HG02763 (cell line): ENCODE data around the gene MEF2B.

Experiments
- ATAC-seq: cut with Tn5 transposase; IDR thresholded peaks from one replicate; pipeline ENCODE4 v1.9.1; 2021; ENCODE audit warnings: mild to moderate bottlenecking, moderate library complexity; ENCODE audit not compliant: unreplicated experiment

The MEF2B gene

GRCh38 chr19:19170053-19170872 is at the start of gene MEF2B:
MEF2B (minus strand) TSS chr19:19170263; CDS start chr19:19150735, 19,528 bp downstream.
- peak; percentile 85 for ATAC-seq

- ATAC-seq, result no peak
These were observed 48.8 kb upstream of the MEF2B start for GRCh38 chr19:19218911-19219310.

- ATAC-seq, result no peak
These were observed 47.0 kb upstream of the MEF2B start for GRCh38 chr19:19217099-19217498.

GRCh38 chr19:19215792-19216191 is 45.7 kb upstream of the MEF2B start:
- no peak for ATAC-seq

- ATAC-seq, result no peak
These were observed 44.8 kb upstream of the MEF2B start for GRCh38 chr19:19214892-19215291.

- no peak for ATAC-seq
These were observed 44.1 kb upstream of the MEF2B start for GRCh38 chr19:19214159-19214490.

GRCh38 chr19:19213426-19214158 is 43.5 kb upstream of the MEF2B start:
- no peak for ATAC-seq

GRCh38 chr19:19212916-19213315 is 42.9 kb upstream of the MEF2B start:
- ATAC-seq, result no peak

GRCh38 chr19:19211499-19212420 is 41.7 kb upstream of the MEF2B start, which contains the start of gene NCAN:
NCAN (plus strand) TSS chr19:19211958; CDS start chr19:19216954, 4,996 bp downstream.
- no peak for ATAC-seq

- ATAC-seq, result no peak
These were observed 39.3 kb upstream of the MEF2B start for GRCh38 chr19:19209372-19209771.

GRCh38 chr19:19207637-19208572 is 37.8 kb upstream of the MEF2B start:
- ATAC-seq, result no peak

- no peak for ATAC-seq
These were observed 36.9 kb upstream of the MEF2B start for GRCh38 chr19:19206938-19207337.

- no peak for ATAC-seq
These were observed 35.6 kb upstream of the MEF2B start for GRCh38 chr19:19205416-19206410.

- no peak for ATAC-seq
These were observed 34.1 kb upstream of the MEF2B start for GRCh38 chr19:19204181-19204580.

- peak; percentile 82 for ATAC-seq
These were observed 33.2 kb upstream of the MEF2B start, which contains the start of gene NR2C2AP for GRCh38 chr19:19203012-19203856. NR2C2AP (minus strand) TSS chr19:19203414; CDS start chr19:19203060, 354 bp downstream.

- ATAC-seq, result no peak
These were observed 32.6 kb upstream of the MEF2B start for GRCh38 chr19:19202707-19203011.

GRCh38 chr19:19201697-19202630 is 31.9 kb upstream of the MEF2B start:
- ATAC-seq, result no peak
